Progenitor cell of endocrine pancreas (in vitro differentiated cells): ENCODE results near the gene FHOD3. TPM values are rescaled to one million over a fixed set of nuclear protein-coding genes. Genes with fewer than 3 reads are reported as not detected.

Experiments used
- DNase-seq: peaks from one replicate; pipeline ENCODE4 v3.0.0; 2021; ENCODE audit warnings: low spot score; ENCODE audit not compliant: unreplicated experiment
- H3K27ac Mint-ChIP-seq: 2 replicates; pipeline ENCODE4 v1.8.0; 2021; ENCODE audit warnings: mild to moderate bottlenecking, moderate library complexity, mixed read lengths
- H3K27me3 Mint-ChIP-seq: 2 replicates; pipeline ENCODE4 v1.8.0; 2021; ENCODE audit warnings: mixed read lengths
- H3K36me3 Mint-ChIP-seq: 2 replicates; pipeline ENCODE4 v1.8.0; 2022; ENCODE audit warnings: mixed read lengths; ENCODE audit not compliant: insufficient read depth
- H3K4me1 Mint-ChIP-seq: 2 replicates; pipeline ENCODE4 v1.8.0; 2021; ENCODE audit warnings: low read depth, mixed read lengths
- H3K4me3 Mint-ChIP-seq: 2 replicates; pipeline ENCODE4 v1.8.0; 2021; ENCODE audit warnings: low read depth, mild to moderate bottlenecking, moderate library complexity, mixed read lengths
- H3K9me3 Mint-ChIP-seq: 2 replicates; pipeline ENCODE4 v1.8.0; 2021; ENCODE audit warnings: low read depth, mixed read lengths
- CTCF ChIP-seq: fragments of 200-600 bp; sonication (generic); IDR thresholded peaks from one replicate; pipeline ENCODE4 v1.5.0; 2021; ENCODE audit warnings: antibody characterized with exemption, mild to moderate bottlenecking; ENCODE audit not compliant: unreplicated experiment
- total RNA-seq: library from RNA; stranded (reverse); gene quantifications from 2 replicates; pipeline ENCODE4 v1.2.1, GENCODE V29; 2021

FHOD3 gene
- total RNA-seq, 1 donor from 2014 or later: 1.6 TPM

GRCh38 chr18:36467614-36468013 lies 170.1 kb downstream of the FHOD3 start:
- no peak for TF ChIP-seq CTCF
- Mint-ChIP-seq H3K27ac (no peak overlapping the region), H3K4me1 (peaks cover 46% of the 10 kb centered on the region), H3K36me3 (no peaks in the 10 kb centered on the region), H3K27me3 (peaks cover 16% of the 10 kb centered on the region), H3K4me3 (no peak overlapping the region), H3K9me3 (no peaks in the 10 kb centered on the region)
- DNase-seq: no peak

- peaks cover 46% of the 10 kb centered on the region for H3K4me1 Mint-ChIP-seq
- no peak for TF ChIP-seq CTCF
- no peak for DNase-seq
These were observed 170.6 kb downstream of the FHOD3 start for GRCh38 chr18:36468161-36468560.

DNA sequence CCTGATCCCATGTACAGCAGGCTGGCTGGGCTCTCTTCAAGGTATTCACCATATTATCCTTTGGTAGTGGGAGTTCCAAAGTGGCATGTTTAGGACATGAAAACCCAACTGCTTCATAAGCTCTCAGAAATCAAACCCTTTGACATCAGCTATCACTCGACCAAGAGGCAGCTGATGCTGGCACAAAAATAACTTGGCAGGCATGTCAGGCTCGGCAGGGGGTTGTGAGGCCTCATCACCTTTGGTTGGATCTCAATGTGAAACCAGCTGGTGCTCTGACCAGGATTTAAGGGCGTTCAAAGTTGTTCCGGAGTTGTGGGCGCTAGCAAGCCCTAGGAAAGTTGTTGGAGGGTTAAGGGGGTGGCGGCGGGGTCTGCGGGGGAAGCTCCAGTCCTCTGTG lies 171.9 kb downstream of the FHOD3 start:
- H3K27me3 Mint-ChIP-seq: peaks cover 17% of the 10 kb centered on the region
- DNase-seq: no peak
- peaks cover 39% of the 10 kb centered on the region for H3K4me1 Mint-ChIP-seq

More at GRCh38 chr18:36468161-36468560, 170.6 kb downstream of the FHOD3 start:
- H3K4me3 Mint-ChIP-seq: no peak overlapping the region
- H3K9me3 Mint-ChIP-seq: no peaks in the 10 kb centered on the region
- no peaks in the 10 kb centered on the region for H3K36me3 Mint-ChIP-seq
- no peak overlapping the region for H3K27ac Mint-ChIP-seq
- peaks cover 17% of the 10 kb centered on the region for H3K27me3 Mint-ChIP-seq

GRCh38 chr18:36470896-36471295 lies 173.4 kb downstream of the FHOD3 start:
- TF ChIP-seq CTCF: no peak
- H3K4me1 Mint-ChIP-seq: peaks cover 32% of the 10 kb centered on the region

More for the DNA sequence above, 171.9 kb downstream of the FHOD3 start:
- Mint-ChIP-seq H3K9me3 (no peaks in the 10 kb centered on the region), H3K4me3 (no peak overlapping the region), H3K36me3 (no peaks in the 10 kb centered on the region), H3K27ac (no peak overlapping the region)
- no peak for TF ChIP-seq CTCF

DNA sequence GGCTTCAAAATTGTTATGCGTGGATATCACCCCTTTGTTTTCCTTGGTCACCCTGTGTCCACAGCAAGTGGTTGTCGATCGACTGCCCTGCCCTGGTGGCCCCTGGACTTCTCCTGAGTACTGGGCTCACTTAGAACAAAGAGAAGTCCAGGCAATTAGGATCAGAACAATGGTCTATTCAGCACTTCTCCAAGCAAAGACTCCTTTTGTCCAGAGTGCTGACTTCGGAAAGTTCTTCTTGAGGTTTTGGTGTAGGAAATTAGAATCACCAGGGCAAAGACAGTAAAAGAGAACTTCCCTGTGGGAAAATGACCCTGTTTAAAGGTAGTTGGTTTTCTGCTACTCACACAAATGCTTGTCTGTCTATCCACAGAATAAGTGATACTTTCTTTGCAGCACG lies 173.9 kb downstream of the FHOD3 start:
- DNase-seq: no peak
- Mint-ChIP-seq H3K27me3 (peaks cover 17% of the 10 kb centered on the region), H3K27ac (peak overlapping the region; percentile 49), H3K4me1 (peaks cover 27% of the 10 kb centered on the region), H3K4me3 (no peak overlapping the region), H3K9me3 (no peaks in the 10 kb centered on the region), H3K36me3 (no peaks in the 10 kb centered on the region)
- TF ChIP-seq CTCF: no peak

More at GRCh38 chr18:36470896-36471295, 173.4 kb downstream of the FHOD3 start:
- Mint-ChIP-seq H3K36me3 (no peaks in the 10 kb centered on the region), H3K4me3 (no peak overlapping the region), H3K27ac (no peak overlapping the region), H3K9me3 (no peaks in the 10 kb centered on the region), H3K27me3 (peaks cover 17% of the 10 kb centered on the region)
- no peak for DNase-seq
